ENCODE measurements around the gene RNF133.

- TF ChIP-seq EZH2 (IDR thresholded peaks at IDR 0.05; ENCODE audit: low read depth) (no peak), CTCF (conservative IDR thresholded peaks at IDR 0.05) (no peak)
These were observed 45.2 kb downstream of the RNF133 start for GRCh38 chr7:122653685-122654084.

Measured in PC-9 (cell line).